Cardiac septum (tissue), 1 donor: Measurements from ENCODE around the gene ZNF628. TPM values are rescaled to one million over a fixed set of nuclear protein-coding genes. Genes with fewer than 3 reads are reported as not detected.
A peak's percentile ranks its signal among the peaks of the same experiment; 100 is the strongest.

Experiments used
- DNase-seq: peaks from one replicate; pipeline ENCODE4 v3.0.0-alpha.2; 2020; ENCODE audit warnings: low spot score
- intact Hi-C: fragments of 100-400 bp; cut with DNase I; formaldehyde crosslinking; loops from one replicate; pipeline ENCODE4 v1.14.0; 2022
- total RNA-seq: library from RNA; stranded (reverse); fragmentation: NEBNext Ultra II Directional; extraction: Animal tissue kit (Norgen Biotek cat#: 25700); gene quantifications from one replicate; pipeline ENCODE4 v1.2.1, GENCODE V29; 2021
- donor health status: DM: no; HTN: no; CAD: no.

The ZNF628 gene
- total RNA-seq, 1 donor from 2014 or later = 3.4 TPM

- intact Hi-C loops = loop anchor here (1.0 to 5.0 kb wide), 4 partner anchors 65 to 115 kb away; partner anchors contain the start of genes FIZ1 and ZNF579
These were observed 40.6 kb downstream of the ZNF628 start for GRCh38 chr19:55516878-55517620.

GRCh38 chr19:55519451-55520311, 43.3 kb downstream of the ZNF628 start:
- intact Hi-C loops = loop anchor here (5.0 kb wide), 1 partner anchor 63 kb away; the partner anchor contains the start of gene ZNF579
- no peak for DNase-seq

More at GRCh38 chr19:55516878-55517620, 40.6 kb downstream of the ZNF628 start:
- peak; percentile 98 for DNase-seq

- no peak for DNase-seq
These were observed 44.4 kb downstream of the ZNF628 start for GRCh38 chr19:55520691-55521292.

GRCh38 chr19:55525289-55526101, 49.1 kb downstream of the ZNF628 start:
- intact Hi-C loops = loop anchor here (5.0 kb wide), 1 partner anchor 37 kb away; no protein-coding TSS in a partner anchor

More at GRCh38 chr19:55520691-55521292, 44.4 kb downstream of the ZNF628 start:
- intact Hi-C loops = no loop called here

GRCh38 chr19:55526216-55527196, 50.1 kb downstream of the ZNF628 start:
- intact Hi-C loops = loop anchor here (5.0 kb wide), 1 partner anchor 36 kb away; no protein-coding TSS in a partner anchor
- DNase-seq = no peak

More at GRCh38 chr19:55525289-55526101, 49.1 kb downstream of the ZNF628 start:
- DNase-seq = no peak

- intact Hi-C loops = loop anchor here (5.0 kb wide), 1 partner anchor 35 kb away; no protein-coding TSS in a partner anchor
- no peak for DNase-seq
These were observed 51.0 kb downstream of the ZNF628 start for GRCh38 chr19:55527197-55528029.

- no peak for DNase-seq
- intact Hi-C loops = loop anchor here (5.0 kb wide), 1 partner anchor 34 kb away; no protein-coding TSS in a partner anchor
These were observed 51.8 kb downstream of the ZNF628 start for GRCh38 chr19:55528030-55528803.

- intact Hi-C loops = loop anchor here (5.0 kb wide), 1 partner anchor 33 kb away; no protein-coding TSS in a partner anchor
- DNase-seq = no peak
These were observed 53.3 kb downstream of the ZNF628 start for GRCh38 chr19:55529636-55530234.

GRCh38 chr19:55530996-55531395, 54.6 kb downstream of the ZNF628 start:
- intact Hi-C loops = no loop called here
- no peak for DNase-seq

Other genes with a start within 250 kb of the ZNF628 start
- gene TMEM86B, start 247.9 kb upstream of the ZNF628 start, total RNA-seq = 1.6 TPM
- gene PPP6R1, start 217.6 kb upstream of the ZNF628 start, total RNA-seq = 43.0 TPM
- gene HSPBP1, start 196.5 kb upstream of the ZNF628 start, total RNA-seq = 24.6 TPM
- gene BRSK1, start 192.6 kb upstream of the ZNF628 start, total RNA-seq = 8.8 TPM
- 0.62 TPM for gene TMEM150B, start 151.3 kb upstream of the ZNF628 start, total RNA-seq
- gene KMT5C, start 136.7 kb upstream of the ZNF628 start, total RNA-seq = 6.1 TPM
- not detected for gene COX6B2, start 121.9 kb upstream of the ZNF628 start, total RNA-seq
- gene GARIN5B, start 113.4 kb upstream of the ZNF628 start, total RNA-seq = not detected
- not detected for gene IL11, start 106.2 kb upstream of the ZNF628 start, total RNA-seq
- gene TMEM190, start 99.8 kb upstream of the ZNF628 start, total RNA-seq = not detected
- gene TMEM238, start 92.3 kb upstream of the ZNF628 start, total RNA-seq = 0.65 TPM
- 479 TPM for gene RPL28, start 90.7 kb upstream of the ZNF628 start, total RNA-seq
- gene UBE2S, start 68.8 kb upstream of the ZNF628 start, total RNA-seq = 28.4 TPM
- not detected for gene SHISA7, start 33.3 kb upstream of the ZNF628 start, total RNA-seq
- gene ISOC2, start 15.0 kb upstream of the ZNF628 start, total RNA-seq = 50.8 TPM
- not detected for gene C19orf85, start 11.9 kb upstream of the ZNF628 start, total RNA-seq
- gene NAT14, start 8.6 kb downstream of the ZNF628 start, total RNA-seq = 6.0 TPM
- 7.7 TPM for gene SSC5D, start 11.8 kb downstream of the ZNF628 start, total RNA-seq
- 2.0 TPM for gene SBK2, start 60.5 kb downstream of the ZNF628 start, total RNA-seq
- 6.7 TPM for gene SBK3, start 68.9 kb downstream of the ZNF628 start, total RNA-seq
- gene ZNF579, start 104.2 kb downstream of the ZNF628 start, total RNA-seq = 12.2 TPM
- 19.4 TPM for gene FIZ1, start 122.9 kb downstream of the ZNF628 start, total RNA-seq
- gene ZNF524, start 123.7 kb downstream of the ZNF628 start, total RNA-seq = 13.7 TPM
- gene ZNF865, start 129.0 kb downstream of the ZNF628 start, total RNA-seq = 15.7 TPM
- gene ZNF784, start 147.9 kb downstream of the ZNF628 start, total RNA-seq = 10.9 TPM
- gene ZNF580, start 164.4 kb downstream of the ZNF628 start, total RNA-seq = 29.0 TPM
- 6.5 TPM for gene ZNF581, start 167.0 kb downstream of the ZNF628 start, total RNA-seq
- gene CCDC106, start 171.6 kb downstream of the ZNF628 start, total RNA-seq = 15.9 TPM
- 80.4 TPM for gene U2AF2, start 178.4 kb downstream of the ZNF628 start, total RNA-seq
- gene EPN1, start 198.6 kb downstream of the ZNF628 start, total RNA-seq = 193 TPM